Neural cell (in vitro differentiated cells): Measurements from ENCODE around the gene ELMO2. TPM values are rescaled to one million over a fixed set of nuclear protein-coding genes. Genes with fewer than 3 reads are reported as not detected.

ENCODE experiments used
- H2AFZ ChIP-seq: fragments of 200-600, 300-800 bp; sonication (generic), shearing (Covaris generic); 2 replicates; pipeline ENCODE4 v1.6.0; 2014; ENCODE audit warnings: low read depth, mild to moderate bottlenecking, antibody characterized with exemption, low read length, moderate library complexity
- H3F3A ChIP-seq: fragments of 200-600 bp; shearing (Covaris generic); 2 replicates; pipeline ENCODE4 v1.6.1; 2016; ENCODE audit warnings: mild to moderate bottlenecking, moderate library complexity, mixed read lengths, antibody characterized with exemption, low read length; ENCODE audit not compliant: insufficient read depth, poor library complexity, severe bottlenecking
- H3K27ac ChIP-seq: fragments of 200-600, 300-800 bp; sonication (generic), shearing (Covaris generic); 2 replicates; pipeline ENCODE4 v1.5.1; 2014; ENCODE audit warnings: mild to moderate bottlenecking, low read length, moderate library complexity
- H3K27me3 ChIP-seq: fragments of 300-800, 200-600 bp; sonication (generic), shearing (Covaris generic); 2 replicates; pipeline ENCODE4 v1.6.0; 2014; ENCODE audit warnings: mild to moderate bottlenecking, low read depth, low read length, moderate library complexity; ENCODE audit not compliant: insufficient read depth
- H3K36me3 ChIP-seq: fragments of 300-800, 200-600 bp; sonication (generic), shearing (Covaris generic); 2 replicates; pipeline ENCODE4 v1.5.1; 2014; ENCODE audit warnings: mild to moderate bottlenecking, antibody characterized with exemption, low read length, moderate library complexity; ENCODE audit not compliant: insufficient read depth
- H3K4me2 ChIP-seq: fragments of 300-800, 200-600 bp; sonication (generic), shearing (Covaris generic); 2 replicates; pipeline ENCODE4 v1.6.0; 2014; ENCODE audit warnings: mild to moderate bottlenecking, low read length
- H3K4me3 ChIP-seq: fragments of 300-800, 200-600 bp; sonication (generic), shearing (Covaris generic); 2 replicates; pipeline ENCODE4 v1.5.1; 2014; ENCODE audit warnings: mild to moderate bottlenecking, low read length, moderate library complexity
- H3K79me2 ChIP-seq: fragments of 200-600 bp; shearing (Covaris generic); replicated peaks from 2 replicates; pipeline ENCODE4 v1.6.0; 2014; ENCODE audit warnings: mild to moderate bottlenecking, low read length, moderate library complexity; ENCODE audit not compliant: insufficient read depth
- H3K9ac ChIP-seq: fragments of 300-800, 200-600 bp; sonication (generic), shearing (Covaris generic); 2 replicates; pipeline ENCODE4 v1.6.1; 2016; ENCODE audit warnings: mild to moderate bottlenecking, low read length, mixed read lengths
- H3K9me2 ChIP-seq: fragments of 200-600 bp; shearing (Covaris generic); 2 replicates; pipeline ENCODE4 v1.6.1; 2016; ENCODE audit warnings: mild to moderate bottlenecking, low read length, mixed read lengths; ENCODE audit not compliant: insufficient read depth
- H3K9me3 ChIP-seq: fragments of 200-600, 300-800 bp; sonication (generic), shearing (Covaris generic); 2 replicates; pipeline ENCODE4 v1.6.1; 2016; ENCODE audit warnings: mild to moderate bottlenecking, mixed run types, low read length, moderate library complexity, mixed read lengths
- H4K20me1 ChIP-seq: fragments of 200-600 bp; shearing (Covaris generic); 2 replicates; pipeline ENCODE4 v1.6.1; 2016; ENCODE audit warnings: mild to moderate bottlenecking, mixed run types; ENCODE audit not compliant: insufficient read depth
- EP300 ChIP-seq: fragments of 450-650 bp; conservative IDR thresholded peaks from 2 replicates; pipeline ENCODE4 v1.6.1; 2014; ENCODE audit warnings: antibody characterized with exemption, mild to moderate bottlenecking, moderate library complexity; ENCODE audit not compliant: poor library complexity, severe bottlenecking
- EZH2 ChIP-seq: fragments of 200-600, 300-800 bp; shearing (Covaris generic), sonication (generic); IDR thresholded peaks from 2 replicates; pipeline ENCODE4 v1.6.1; 2014; ENCODE audit warnings: antibody characterized with exemption, low read length, borderline replicate concordance, mild to moderate bottlenecking; ENCODE audit not compliant: insufficient read depth, poor library complexity, severe bottlenecking
- MXI1 ChIP-seq: fragments of 450-650 bp; conservative IDR thresholded peaks from 2 replicates; pipeline ENCODE4 v1.6.1; 2014; ENCODE audit warnings: antibody characterized with exemption, mild to moderate bottlenecking; ENCODE audit not compliant: poor library complexity, severe bottlenecking
- POLR2AphosphoS5 ChIP-seq: IDR thresholded peaks from 2 replicates; pipeline ENCODE4 v1.6.1; 2012
- RAD21 ChIP-seq: fragments of 450-650 bp; conservative IDR thresholded peaks from 2 replicates; pipeline ENCODE4 v1.6.1; 2014; ENCODE audit warnings: antibody characterized with exemption, mild to moderate bottlenecking, moderate library complexity
- SMC3 ChIP-seq: fragments of 450-650 bp; conservative IDR thresholded peaks from 2 replicates; pipeline ENCODE4 v1.6.1; 2014; ENCODE audit warnings: antibody characterized with exemption, mild to moderate bottlenecking, moderate library complexity; ENCODE audit not compliant: poor library complexity
- TAF1 ChIP-seq: IDR thresholded peaks from 2 replicates; pipeline ENCODE4 v1.6.1; 2012; ENCODE audit warnings: low read depth
- polyA plus RNA-seq: library from polyadenylated mRNA; depleted of rRNA; stranded (reverse); fragments of >200 nt; gene quantifications from 2 replicates; pipeline ENCODE4 v1.2.3, GENCODE V29; 2014
- TF ChIP-seq, protein P1 (sequence below): fragments of 450-650 bp; IDR thresholded peaks from 2 replicates; pipeline ENCODE4 v1.5.1; 2014; ENCODE audit warnings: antibody characterized with exemption, mild to moderate bottlenecking, moderate library complexity; ENCODE audit not compliant: poor library complexity, severe bottlenecking
- TF ChIP-seq, protein P2 (sequence below): IDR thresholded peaks from 2 replicates; pipeline ENCODE4 v1.6.1; 2012; ENCODE audit warnings: borderline replicate concordance

Gene ELMO2
- polyA plus RNA-seq, 1 donor from 2014 or later, result 72.0 TPM

DNA sequence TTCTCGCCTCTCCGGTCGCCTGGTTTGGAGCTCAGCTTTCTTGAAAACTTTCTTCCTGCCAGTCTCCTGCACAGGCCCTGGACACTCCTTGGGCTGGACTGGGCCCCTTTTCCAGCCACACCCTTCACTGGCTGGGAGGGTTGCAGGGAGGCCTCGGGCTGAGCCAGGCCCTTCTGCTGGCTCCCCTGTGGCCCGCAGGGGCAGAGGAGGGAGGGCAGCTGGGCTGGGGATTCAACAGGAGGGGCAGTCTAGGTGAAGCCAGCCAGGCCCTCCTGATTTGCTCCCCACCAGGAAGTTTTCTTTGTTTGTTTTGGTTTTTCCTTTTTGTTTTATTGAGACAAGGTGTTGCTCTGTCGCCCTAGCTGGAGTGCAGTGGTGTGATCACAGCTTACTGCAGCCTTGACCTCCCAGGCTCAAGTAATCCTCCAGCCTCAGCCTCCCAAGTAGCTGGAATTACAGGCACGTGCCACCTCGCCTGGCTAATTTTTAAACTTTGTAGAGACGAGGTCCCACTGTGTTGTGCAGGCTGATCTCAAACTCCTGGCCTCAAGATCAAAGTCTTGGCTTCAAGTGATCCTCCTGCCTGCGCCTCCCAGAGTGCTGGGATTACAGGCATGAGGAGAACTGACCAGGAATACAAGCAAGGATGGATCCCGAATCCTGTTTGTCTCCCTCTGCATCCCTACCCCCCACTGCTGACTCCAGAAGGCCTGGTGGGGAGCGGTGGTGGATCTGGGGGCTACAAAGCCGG, 74.6 kb downstream of the ELMO2 start:
- H3K4me2 ChIP-seq, result no peak overlapping the region
- TF ChIP-seq, protein P1, sequence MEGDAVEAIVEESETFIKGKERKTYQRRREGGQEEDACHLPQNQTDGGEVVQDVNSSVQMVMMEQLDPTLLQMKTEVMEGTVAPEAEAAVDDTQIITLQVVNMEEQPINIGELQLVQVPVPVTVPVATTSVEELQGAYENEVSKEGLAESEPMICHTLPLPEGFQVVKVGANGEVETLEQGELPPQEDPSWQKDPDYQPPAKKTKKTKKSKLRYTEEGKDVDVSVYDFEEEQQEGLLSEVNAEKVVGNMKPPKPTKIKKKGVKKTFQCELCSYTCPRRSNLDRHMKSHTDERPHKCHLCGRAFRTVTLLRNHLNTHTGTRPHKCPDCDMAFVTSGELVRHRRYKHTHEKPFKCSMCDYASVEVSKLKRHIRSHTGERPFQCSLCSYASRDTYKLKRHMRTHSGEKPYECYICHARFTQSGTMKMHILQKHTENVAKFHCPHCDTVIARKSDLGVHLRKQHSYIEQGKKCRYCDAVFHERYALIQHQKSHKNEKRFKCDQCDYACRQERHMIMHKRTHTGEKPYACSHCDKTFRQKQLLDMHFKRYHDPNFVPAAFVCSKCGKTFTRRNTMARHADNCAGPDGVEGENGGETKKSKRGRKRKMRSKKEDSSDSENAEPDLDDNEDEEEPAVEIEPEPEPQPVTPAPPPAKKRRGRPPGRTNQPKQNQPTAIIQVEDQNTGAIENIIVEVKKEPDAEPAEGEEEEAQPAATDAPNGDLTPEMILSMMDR, result no peak
- TF ChIP-seq POLR2AphosphoS5, result no peak
- no peak overlapping the region for H2AFZ ChIP-seq
- H3K79me2 ChIP-seq, result no peaks in the 10 kb centered on the region
- H3K27me3 ChIP-seq, result no peaks in the 10 kb centered on the region
- H3K4me3 ChIP-seq, result no peak overlapping the region
- H4K20me1 ChIP-seq, result no peaks in the 10 kb centered on the region
- no peaks in the 10 kb centered on the region for H3K36me3 ChIP-seq
- H3K27ac ChIP-seq, result no peak overlapping the region
- no peaks in the 10 kb centered on the region for H3K9me3 ChIP-seq
- H3K9me2 ChIP-seq, result no peaks in the 10 kb centered on the region
- no peaks in the 10 kb centered on the region for H3F3A ChIP-seq
- no peak overlapping the region for H3K9ac ChIP-seq

DNA sequence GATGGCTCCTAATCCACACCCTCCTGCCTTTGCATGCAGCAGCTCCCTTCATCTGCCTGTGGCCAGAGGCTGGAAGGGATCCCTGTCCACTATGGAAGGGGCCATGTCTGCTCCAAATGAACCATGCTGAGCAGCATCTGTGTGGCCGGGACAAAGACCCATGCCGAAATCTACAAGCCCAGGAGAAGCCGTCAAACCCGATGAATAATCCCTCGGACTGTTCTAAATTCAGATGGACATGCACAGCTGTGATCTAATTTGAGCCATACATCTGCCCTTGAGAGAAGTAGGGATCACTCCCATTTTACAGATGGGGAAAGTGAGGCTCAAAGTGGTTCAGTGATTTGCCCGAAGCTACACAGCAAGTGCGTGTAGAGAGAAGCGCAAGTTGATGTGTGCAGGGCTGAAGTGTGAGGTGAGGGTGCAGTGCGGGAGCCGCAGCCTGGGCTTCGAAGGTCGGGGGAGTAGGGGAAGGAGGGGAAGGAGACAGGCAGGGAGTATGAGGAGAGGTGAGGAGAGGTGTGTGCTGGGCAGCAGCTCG, 75.5 kb downstream of the ELMO2 start:
- Histone ChIP-seq H3K4me3 (no peak overlapping the region), H3K27me3 (no peaks in the 10 kb centered on the region), H2AFZ (no peak overlapping the region), H3K79me2 (no peaks in the 10 kb centered on the region), H3K36me3 (no peaks in the 10 kb centered on the region), H3K27ac (no peak overlapping the region), H3K9me2 (no peaks in the 10 kb centered on the region), H3F3A (no peaks in the 10 kb centered on the region), H3K9me3 (no peaks in the 10 kb centered on the region), H4K20me1 (no peaks in the 10 kb centered on the region), H3K4me2 (no peak overlapping the region), H3K9ac (no peak overlapping the region)
- TF ChIP-seq, protein P2, sequence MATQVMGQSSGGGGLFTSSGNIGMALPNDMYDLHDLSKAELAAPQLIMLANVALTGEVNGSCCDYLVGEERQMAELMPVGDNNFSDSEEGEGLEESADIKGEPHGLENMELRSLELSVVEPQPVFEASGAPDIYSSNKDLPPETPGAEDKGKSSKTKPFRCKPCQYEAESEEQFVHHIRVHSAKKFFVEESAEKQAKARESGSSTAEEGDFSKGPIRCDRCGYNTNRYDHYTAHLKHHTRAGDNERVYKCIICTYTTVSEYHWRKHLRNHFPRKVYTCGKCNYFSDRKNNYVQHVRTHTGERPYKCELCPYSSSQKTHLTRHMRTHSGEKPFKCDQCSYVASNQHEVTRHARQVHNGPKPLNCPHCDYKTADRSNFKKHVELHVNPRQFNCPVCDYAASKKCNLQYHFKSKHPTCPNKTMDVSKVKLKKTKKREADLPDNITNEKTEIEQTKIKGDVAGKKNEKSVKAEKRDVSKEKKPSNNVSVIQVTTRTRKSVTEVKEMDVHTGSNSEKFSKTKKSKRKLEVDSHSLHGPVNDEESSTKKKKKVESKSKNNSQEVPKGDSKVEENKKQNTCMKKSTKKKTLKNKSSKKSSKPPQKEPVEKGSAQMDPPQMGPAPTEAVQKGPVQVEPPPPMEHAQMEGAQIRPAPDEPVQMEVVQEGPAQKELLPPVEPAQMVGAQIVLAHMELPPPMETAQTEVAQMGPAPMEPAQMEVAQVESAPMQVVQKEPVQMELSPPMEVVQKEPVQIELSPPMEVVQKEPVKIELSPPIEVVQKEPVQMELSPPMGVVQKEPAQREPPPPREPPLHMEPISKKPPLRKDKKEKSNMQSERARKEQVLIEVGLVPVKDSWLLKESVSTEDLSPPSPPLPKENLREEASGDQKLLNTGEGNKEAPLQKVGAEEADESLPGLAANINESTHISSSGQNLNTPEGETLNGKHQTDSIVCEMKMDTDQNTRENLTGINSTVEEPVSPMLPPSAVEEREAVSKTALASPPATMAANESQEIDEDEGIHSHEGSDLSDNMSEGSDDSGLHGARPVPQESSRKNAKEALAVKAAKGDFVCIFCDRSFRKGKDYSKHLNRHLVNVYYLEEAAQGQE, result no peak
- no peak for TF ChIP-seq RAD21
- TF ChIP-seq EZH2, result no peak
- TF ChIP-seq SMC3, result no peak
- TF ChIP-seq TAF1, result no peak
- no peak for TF ChIP-seq POLR2AphosphoS5
- TF ChIP-seq, protein P1, result no peak
- TF ChIP-seq MXI1, result no peak
- no peak for TF ChIP-seq EP300
